DND-41 (cell line): ENCODE measurements around the gene ZBTB42.

Source experiments
- ATAC-seq: fragments of 200-7000 bp; cut with Tn5 transposase; 3 replicates; pipeline ENCODE4 v1.9.1; 2021; ENCODE audit warnings: low read depth; ENCODE audit not compliant: insufficient read depth
- DNase-seq: peaks from one replicate; pipeline ENCODE4 v3.0.0-alpha.2; 2020
- H2AFZ ChIP-seq: 2 replicates; pipeline ENCODE4 v1.6.0; 2012; ENCODE audit warnings: low read depth, low read length
- H3K27ac ChIP-seq: 2 replicates; pipeline ENCODE4 v1.5.1; 2012; ENCODE audit warnings: low read length, inconsistent platforms
- H3K27me3 ChIP-seq: fragments of 200-600 bp; sonication (generic); 2 replicates; pipeline ENCODE4 v1.6.0; 2012; ENCODE audit warnings: low read length, mild to moderate bottlenecking, inconsistent platforms; ENCODE audit not compliant: insufficient read depth, poor library complexity
- H3K36me3 ChIP-seq: 2 replicates; pipeline ENCODE4 v1.5.1; 2012; ENCODE audit warnings: low read length, inconsistent platforms; ENCODE audit not compliant: insufficient read depth
- H3K4me1 ChIP-seq: 2 replicates; pipeline ENCODE4 v1.5.1; 2012; ENCODE audit warnings: mild to moderate bottlenecking, low read length; ENCODE audit not compliant: insufficient read depth
- H3K4me2 ChIP-seq: 2 replicates; pipeline ENCODE4 v1.6.0; 2012; ENCODE audit warnings: mild to moderate bottlenecking, moderate library complexity, low read length, inconsistent platforms; ENCODE audit not compliant: insufficient read depth
- H3K4me3 ChIP-seq, 2 experiments: fragments of 200-600 bp in 1 of 2; shearing (Covaris generic) in 1 of 2; 2 replicates each; pipeline ENCODE4 v1.5.1; 2012 to 2016; ENCODE audit warnings: inconsistent platforms in 2 of 2, low read length in 2 of 2, mild to moderate bottlenecking in 2 of 2, low read depth in 1 of 2, moderate library complexity in 1 of 2
- H3K79me2 ChIP-seq: 2 replicates; pipeline ENCODE4 v1.6.0; 2012; ENCODE audit warnings: low read length, inconsistent platforms; ENCODE audit not compliant: insufficient read depth
- H3K9ac ChIP-seq: 2 replicates; pipeline ENCODE4 v1.6.0; 2012; ENCODE audit warnings: low read depth, mild to moderate bottlenecking, inconsistent platforms, low read length, moderate library complexity
- H3K9me3 ChIP-seq: 2 replicates; pipeline ENCODE4 v1.5.1; 2012; ENCODE audit warnings: low read length, moderate library complexity, mild to moderate bottlenecking, inconsistent platforms; ENCODE audit not compliant: insufficient read depth, severe bottlenecking
- H4K20me1 ChIP-seq: 2 replicates; pipeline ENCODE4 v1.6.0; 2012; ENCODE audit warnings: low read length; ENCODE audit not compliant: insufficient read depth
- EZH2 ChIP-seq: IDR thresholded peaks from 3 replicates; pipeline ENCODE4 v1.6.1; 2012; ENCODE audit warnings: borderline replicate concordance, low read depth, mild to moderate bottlenecking, moderate library complexity, low read length, inconsistent platforms; ENCODE audit not compliant: severe bottlenecking
- TF ChIP-seq, protein P1 (sequence below): IDR thresholded peaks from 2 replicates; pipeline ENCODE4 v1.5.1; 2012; ENCODE audit warnings: borderline replicate concordance, low read length, moderate library complexity, mild to moderate bottlenecking; ENCODE audit not compliant: poor library complexity, severe bottlenecking; ENCODE audit errors: extremely low read depth

Gene ZBTB42

DNA sequence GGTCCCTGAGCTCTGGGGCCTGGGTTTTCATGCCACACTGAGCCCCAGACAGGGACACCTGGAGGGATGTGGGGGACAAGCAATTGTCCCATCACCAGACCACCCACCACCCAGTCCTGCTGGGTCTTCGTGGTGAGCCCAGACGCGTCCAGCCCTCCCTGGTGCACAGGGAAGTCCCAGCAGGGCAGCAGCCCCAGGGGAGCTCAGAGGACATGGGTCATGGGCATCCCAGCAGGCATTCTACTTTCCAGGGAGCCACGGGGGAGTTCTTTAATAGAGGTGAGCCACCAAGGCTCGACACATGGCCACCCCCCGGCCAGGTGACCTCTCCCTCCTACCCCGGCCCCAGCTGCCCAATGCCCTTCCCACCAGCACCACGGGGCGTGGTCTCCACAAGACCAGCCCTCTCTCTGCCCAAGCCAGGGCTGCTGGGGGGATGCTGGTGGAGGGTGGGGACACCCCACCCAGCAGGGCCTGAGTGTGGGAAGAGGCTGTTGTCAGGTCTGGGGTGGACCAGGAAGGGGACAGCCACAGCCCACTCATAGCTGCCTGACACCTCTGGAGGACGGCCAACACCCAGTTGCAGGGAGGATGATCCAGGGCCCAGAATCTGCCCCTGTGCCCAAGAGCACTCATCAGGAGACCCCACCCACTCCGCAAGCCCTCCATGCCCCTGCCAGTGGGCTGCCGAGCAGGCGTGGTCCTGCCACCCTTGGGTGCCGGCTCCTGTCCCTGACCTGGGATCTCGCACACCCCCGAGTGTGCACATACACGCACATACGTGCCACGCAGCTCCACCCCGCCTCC lies 19.4 kb upstream of the ZBTB42 start:
- H3K36me3 ChIP-seq, result peaks cover 91% of the 10 kb centered on the region
- no peaks in the 10 kb centered on the region for H3K4me1 ChIP-seq
- peaks cover 95% of the 10 kb centered on the region for H4K20me1 ChIP-seq
- TF ChIP-seq, protein P1, sequence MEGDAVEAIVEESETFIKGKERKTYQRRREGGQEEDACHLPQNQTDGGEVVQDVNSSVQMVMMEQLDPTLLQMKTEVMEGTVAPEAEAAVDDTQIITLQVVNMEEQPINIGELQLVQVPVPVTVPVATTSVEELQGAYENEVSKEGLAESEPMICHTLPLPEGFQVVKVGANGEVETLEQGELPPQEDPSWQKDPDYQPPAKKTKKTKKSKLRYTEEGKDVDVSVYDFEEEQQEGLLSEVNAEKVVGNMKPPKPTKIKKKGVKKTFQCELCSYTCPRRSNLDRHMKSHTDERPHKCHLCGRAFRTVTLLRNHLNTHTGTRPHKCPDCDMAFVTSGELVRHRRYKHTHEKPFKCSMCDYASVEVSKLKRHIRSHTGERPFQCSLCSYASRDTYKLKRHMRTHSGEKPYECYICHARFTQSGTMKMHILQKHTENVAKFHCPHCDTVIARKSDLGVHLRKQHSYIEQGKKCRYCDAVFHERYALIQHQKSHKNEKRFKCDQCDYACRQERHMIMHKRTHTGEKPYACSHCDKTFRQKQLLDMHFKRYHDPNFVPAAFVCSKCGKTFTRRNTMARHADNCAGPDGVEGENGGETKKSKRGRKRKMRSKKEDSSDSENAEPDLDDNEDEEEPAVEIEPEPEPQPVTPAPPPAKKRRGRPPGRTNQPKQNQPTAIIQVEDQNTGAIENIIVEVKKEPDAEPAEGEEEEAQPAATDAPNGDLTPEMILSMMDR, result no peak
- no peak for TF ChIP-seq EZH2
- H3K9ac ChIP-seq, result no peak overlapping the region
- H2AFZ ChIP-seq, result no peak overlapping the region
- H3K79me2 ChIP-seq, result peaks cover 58% of the 10 kb centered on the region
- no peak overlapping the region for H3K27ac ChIP-seq
- no peaks in the 10 kb centered on the region for H3K27me3 ChIP-seq
- no peak for ATAC-seq
- no peak overlapping the region for H3K4me3 ChIP-seq
- H3K4me2 ChIP-seq, result no peak overlapping the region
- H3K9me3 ChIP-seq, result no peaks in the 10 kb centered on the region
- DNase-seq, result no peak

DNA sequence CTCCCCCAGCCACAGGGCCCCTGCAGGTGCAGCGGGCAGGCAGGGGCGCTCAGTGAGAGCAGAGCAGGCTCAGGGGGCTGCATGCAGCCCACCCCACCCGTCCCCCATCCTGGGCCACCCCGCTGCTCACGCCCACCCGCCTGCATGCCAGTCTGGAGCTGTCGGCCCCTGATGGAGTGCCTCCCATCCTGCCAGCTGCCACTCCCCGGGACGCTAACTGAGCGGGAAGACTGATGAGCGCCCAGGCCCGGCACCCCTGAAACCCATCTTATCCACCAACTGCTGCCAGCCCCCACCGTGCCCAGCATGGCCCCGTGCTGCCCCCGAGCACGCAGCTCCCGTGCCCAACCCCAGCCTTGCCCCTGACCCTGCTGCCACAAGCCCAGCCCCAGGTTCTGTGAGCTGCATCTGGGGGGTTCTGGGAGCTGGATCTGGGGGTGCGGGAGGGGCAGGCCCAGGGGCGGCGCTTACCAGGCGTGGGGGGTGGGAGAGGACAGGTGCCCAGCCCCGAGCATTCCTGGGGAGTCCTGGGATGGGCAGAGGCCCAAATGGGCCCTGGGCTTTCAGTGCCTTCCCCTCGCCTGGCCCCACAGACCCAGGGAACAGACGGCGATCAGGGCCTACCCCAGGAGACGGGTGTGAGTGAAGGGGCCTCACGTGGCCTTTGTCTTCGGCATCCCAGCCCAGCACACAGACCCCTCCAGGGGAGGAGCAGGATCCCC lies 18.7 kb upstream of the ZBTB42 start:
- Histone ChIP-seq H3K36me3 (peaks cover 91% of the 10 kb centered on the region), H3K27ac (no peak overlapping the region), H3K79me2 (peaks cover 66% of the 10 kb centered on the region), H3K4me1 (no peaks in the 10 kb centered on the region), H3K9me3 (no peaks in the 10 kb centered on the region), H2AFZ (no peak overlapping the region), H3K9ac (no peak overlapping the region), H3K4me2 (no peak overlapping the region), H3K27me3 (no peaks in the 10 kb centered on the region), H4K20me1 (peaks cover 95% of the 10 kb centered on the region), H3K4me3 (no peak overlapping the region)
- no peak for ATAC-seq
- TF ChIP-seq, protein P1, result no peak
- no peak for TF ChIP-seq EZH2
- DNase-seq, result no peak

DNA sequence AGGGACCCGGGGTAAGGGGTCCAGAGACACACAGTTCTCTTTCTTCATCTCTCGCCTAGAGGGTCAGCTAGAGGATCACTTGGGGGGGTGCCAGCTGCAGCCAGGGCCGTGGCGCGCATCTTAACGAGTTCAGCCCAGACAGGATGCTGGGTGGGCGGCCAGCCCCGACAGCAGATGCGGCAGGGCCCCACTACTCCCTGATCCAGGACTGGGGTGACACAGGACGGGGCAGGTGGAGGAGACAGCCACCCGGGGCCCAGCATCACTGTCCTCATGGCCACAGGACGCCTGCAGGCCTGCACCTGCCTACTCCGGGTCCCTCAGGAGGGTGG lies 18.1 kb upstream of the ZBTB42 start:
- no peak for DNase-seq
- peaks cover 95% of the 10 kb centered on the region for H4K20me1 ChIP-seq

More for the DNA sequence above, 18.1 kb upstream of the ZBTB42 start:
- H3K36me3 ChIP-seq, result peaks cover 91% of the 10 kb centered on the region
- H3K9ac ChIP-seq, result no peak overlapping the region
- H3K79me2 ChIP-seq, result peaks cover 71% of the 10 kb centered on the region
- ATAC-seq, result no peak
- H3K27ac ChIP-seq, result no peak overlapping the region
- H3K4me2 ChIP-seq, result no peak overlapping the region
- no peak overlapping the region for H2AFZ ChIP-seq
- no peaks in the 10 kb centered on the region for H3K4me1 ChIP-seq
- TF ChIP-seq EZH2, result no peak
- TF ChIP-seq, protein P1, result no peak
- H3K9me3 ChIP-seq, result no peaks in the 10 kb centered on the region
- no peaks in the 10 kb centered on the region for H3K27me3 ChIP-seq
- no peak overlapping the region for H3K4me3 ChIP-seq
